WI38 (cell line): ENCODE data around the gene BMPER.
A peak's percentile ranks its signal among the peaks of the same experiment; 100 is the strongest.

Experiments used
- H3K4me3 ChIP-seq: 2 replicates; pipeline ENCODE4 v1.5.1; 2011; ENCODE audit warnings: low read depth, mild to moderate bottlenecking, control low read depth, low read length
- TF ChIP-seq, protein P1 (sequence below): IDR thresholded peaks from 2 replicates; pipeline ENCODE4 v1.5.1; 2012; ENCODE audit warnings: low read depth, mild to moderate bottlenecking, control low read depth, low read length

BMPER gene

GRCh38 chr7:33950047-33950714 lies 44.8 kb downstream of the BMPER start:
- no peak overlapping the region for H3K4me3 ChIP-seq
- TF ChIP-seq, protein P1, sequence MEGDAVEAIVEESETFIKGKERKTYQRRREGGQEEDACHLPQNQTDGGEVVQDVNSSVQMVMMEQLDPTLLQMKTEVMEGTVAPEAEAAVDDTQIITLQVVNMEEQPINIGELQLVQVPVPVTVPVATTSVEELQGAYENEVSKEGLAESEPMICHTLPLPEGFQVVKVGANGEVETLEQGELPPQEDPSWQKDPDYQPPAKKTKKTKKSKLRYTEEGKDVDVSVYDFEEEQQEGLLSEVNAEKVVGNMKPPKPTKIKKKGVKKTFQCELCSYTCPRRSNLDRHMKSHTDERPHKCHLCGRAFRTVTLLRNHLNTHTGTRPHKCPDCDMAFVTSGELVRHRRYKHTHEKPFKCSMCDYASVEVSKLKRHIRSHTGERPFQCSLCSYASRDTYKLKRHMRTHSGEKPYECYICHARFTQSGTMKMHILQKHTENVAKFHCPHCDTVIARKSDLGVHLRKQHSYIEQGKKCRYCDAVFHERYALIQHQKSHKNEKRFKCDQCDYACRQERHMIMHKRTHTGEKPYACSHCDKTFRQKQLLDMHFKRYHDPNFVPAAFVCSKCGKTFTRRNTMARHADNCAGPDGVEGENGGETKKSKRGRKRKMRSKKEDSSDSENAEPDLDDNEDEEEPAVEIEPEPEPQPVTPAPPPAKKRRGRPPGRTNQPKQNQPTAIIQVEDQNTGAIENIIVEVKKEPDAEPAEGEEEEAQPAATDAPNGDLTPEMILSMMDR: no peak

GRCh38 chr7:33952824-33953223 lies 47.5 kb downstream of the BMPER start:
- TF ChIP-seq, protein P1: no peak
- no peak overlapping the region for H3K4me3 ChIP-seq

- TF ChIP-seq, protein P1: no peak
- no peak overlapping the region for H3K4me3 ChIP-seq
These were observed 52.8 kb downstream of the BMPER start for GRCh38 chr7:33958104-33958503.

- TF ChIP-seq, protein P1: no peak
- no peak overlapping the region for H3K4me3 ChIP-seq
These were observed 54.3 kb downstream of the BMPER start for GRCh38 chr7:33959676-33960075.

DNA sequence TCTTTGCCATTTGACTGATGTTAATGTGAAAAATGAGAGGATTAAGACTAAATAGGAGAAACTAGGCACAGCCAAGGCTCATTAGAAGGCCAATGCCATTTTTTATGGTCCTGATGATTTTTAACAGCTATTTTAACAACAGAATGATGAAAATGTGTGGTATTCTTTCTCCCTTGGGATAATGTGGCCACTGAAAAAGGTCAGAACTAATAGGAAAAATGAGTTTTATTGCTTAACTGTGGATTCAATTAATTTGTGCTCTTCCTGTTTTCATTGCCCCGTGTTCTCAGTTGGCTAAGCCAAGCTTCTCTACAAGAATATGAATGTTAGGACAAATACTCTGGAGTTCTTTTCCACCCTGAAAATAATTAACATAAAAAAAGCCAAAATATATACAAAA lies 56.6 kb downstream of the BMPER start:
- no peak overlapping the region for H3K4me3 ChIP-seq
- TF ChIP-seq, protein P1: no peak

DNA sequence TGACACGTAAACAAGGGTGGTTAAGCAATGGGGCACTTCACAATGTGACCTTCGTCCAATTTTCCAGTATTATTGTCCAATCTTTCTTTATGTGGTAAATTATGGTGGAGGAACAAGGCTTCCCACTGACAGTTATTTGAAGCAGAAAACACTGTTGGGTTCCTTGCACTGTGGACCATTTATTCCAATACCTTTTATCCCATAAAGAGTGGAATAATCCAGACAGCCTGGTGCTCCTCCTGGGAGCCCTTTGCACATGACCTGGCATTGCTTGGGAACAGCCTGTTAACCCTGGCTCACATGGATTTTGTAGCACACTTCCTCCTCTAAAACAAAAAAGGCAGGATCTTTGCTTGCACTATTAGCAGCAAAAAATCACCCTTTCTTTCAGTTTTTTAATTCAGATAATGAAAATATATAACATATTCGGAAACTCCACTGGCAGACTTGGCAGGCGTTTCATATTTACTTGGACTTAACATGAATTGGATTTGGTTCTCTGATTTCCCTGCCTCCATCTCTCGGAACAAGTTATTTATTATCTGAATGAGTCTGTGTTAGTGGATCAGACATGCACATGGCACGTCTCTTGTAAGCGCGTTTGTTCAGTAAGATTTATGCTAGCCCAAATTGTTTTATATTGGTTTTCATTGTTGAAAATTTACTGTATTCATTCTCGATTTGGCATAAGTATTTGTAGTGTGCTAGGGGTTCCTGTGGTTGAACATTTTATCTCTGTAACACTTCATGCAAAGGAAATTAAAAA lies 59.3 kb downstream of the BMPER start:
- H3K4me3 ChIP-seq: peak overlapping the region; percentile 16; the same call in 1 of the 2 replicates
- TF ChIP-seq, protein P1: no peak

DNA sequence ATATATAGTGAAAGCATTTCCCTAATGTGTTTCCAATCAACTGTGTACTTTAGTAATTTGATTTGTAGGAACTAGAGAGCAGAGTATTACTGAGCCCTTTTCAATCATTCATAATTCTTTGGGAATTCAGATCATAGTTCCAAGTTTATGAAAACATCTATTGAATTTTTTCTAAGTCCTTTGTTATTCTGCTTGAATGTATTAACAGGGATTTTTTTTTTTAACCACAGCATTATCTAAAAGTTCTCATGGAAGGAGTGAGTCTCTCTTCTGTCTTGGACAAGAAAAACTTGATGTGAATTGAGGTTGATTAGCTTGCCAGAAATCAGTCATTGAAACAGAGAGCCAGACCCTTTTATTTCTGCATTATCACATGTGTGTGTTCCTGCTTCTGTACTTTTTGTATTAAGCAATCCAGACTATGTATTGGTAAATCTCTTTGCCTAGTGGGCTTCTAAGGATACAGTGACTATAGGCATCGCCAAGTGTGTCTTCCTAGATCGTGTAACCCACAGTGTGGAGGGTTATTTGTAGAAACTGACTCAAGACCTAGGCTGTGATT lies 59.9 kb downstream of the BMPER start:
- TF ChIP-seq, protein P1: no peak
- no peak overlapping the region for H3K4me3 ChIP-seq
